ENCODE measurements around the gene BTNL8.

- TF ChIP-seq, protein P1, sequence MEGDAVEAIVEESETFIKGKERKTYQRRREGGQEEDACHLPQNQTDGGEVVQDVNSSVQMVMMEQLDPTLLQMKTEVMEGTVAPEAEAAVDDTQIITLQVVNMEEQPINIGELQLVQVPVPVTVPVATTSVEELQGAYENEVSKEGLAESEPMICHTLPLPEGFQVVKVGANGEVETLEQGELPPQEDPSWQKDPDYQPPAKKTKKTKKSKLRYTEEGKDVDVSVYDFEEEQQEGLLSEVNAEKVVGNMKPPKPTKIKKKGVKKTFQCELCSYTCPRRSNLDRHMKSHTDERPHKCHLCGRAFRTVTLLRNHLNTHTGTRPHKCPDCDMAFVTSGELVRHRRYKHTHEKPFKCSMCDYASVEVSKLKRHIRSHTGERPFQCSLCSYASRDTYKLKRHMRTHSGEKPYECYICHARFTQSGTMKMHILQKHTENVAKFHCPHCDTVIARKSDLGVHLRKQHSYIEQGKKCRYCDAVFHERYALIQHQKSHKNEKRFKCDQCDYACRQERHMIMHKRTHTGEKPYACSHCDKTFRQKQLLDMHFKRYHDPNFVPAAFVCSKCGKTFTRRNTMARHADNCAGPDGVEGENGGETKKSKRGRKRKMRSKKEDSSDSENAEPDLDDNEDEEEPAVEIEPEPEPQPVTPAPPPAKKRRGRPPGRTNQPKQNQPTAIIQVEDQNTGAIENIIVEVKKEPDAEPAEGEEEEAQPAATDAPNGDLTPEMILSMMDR (IDR thresholded peaks at IDR 0.05; ENCODE audit: borderline replicate concordance, extremely low read depth, low read length, poor library complexity, severe bottlenecking), result peak; percentile 93
- no peak for TF ChIP-seq EZH2 (IDR thresholded peaks at IDR 0.05; ENCODE audit: borderline replicate concordance, low read depth, low read length, severe bottlenecking)
These were observed 30.0 kb upstream of the BTNL8 start for GRCh38 chr5:180868960-180869359.

Data from DND-41 (cell line).